ENCODE results near the gene IQGAP3.

IQGAP3 gene

GRCh38 chr1:156527584-156527983 is 44.8 kb downstream of the IQGAP3 start:
- H3K4me3 Mint-ChIP-seq, result no peak overlapping the region
- ATAC-seq, result no peak
- no peak for DNase-seq
- peaks cover 36% of the 10 kb centered on the region for H3K4me1 Mint-ChIP-seq
- peaks cover 10% of the 10 kb centered on the region for H3K36me3 Mint-ChIP-seq (ENCODE audit: low read depth)
- H3K27me3 Mint-ChIP-seq, result no peaks in the 10 kb centered on the region
- no peaks in the 10 kb centered on the region for H3K9me3 Mint-ChIP-seq
- H3K27ac Mint-ChIP-seq, result no peak overlapping the region

GRCh38 chr1:156525856-156526489 is 46.4 kb downstream of the IQGAP3 start:
- H3K4me1 Mint-ChIP-seq, result peaks cover 36% of the 10 kb centered on the region
- H3K9me3 Mint-ChIP-seq, result no peaks in the 10 kb centered on the region
- peaks cover 10% of the 10 kb centered on the region for H3K36me3 Mint-ChIP-seq (ENCODE audit: low read depth)
- H3K27ac Mint-ChIP-seq, result peak overlapping the region; percentile 49
- no peak overlapping the region for H3K4me3 Mint-ChIP-seq
- ATAC-seq (no peak), DNase-seq (no peak)
- H3K27me3 Mint-ChIP-seq, result no peaks in the 10 kb centered on the region

GRCh38 chr1:156525071-156525501 is 47.3 kb downstream of the IQGAP3 start:
- DNase-seq (no peak), ATAC-seq (peak; percentile 11)
- Mint-ChIP-seq H3K27me3 (no peaks in the 10 kb centered on the region), H3K4me3 (peak overlapping the region; percentile 56), H3K9me3 (no peaks in the 10 kb centered on the region), H3K4me1 (peaks cover 36% of the 10 kb centered on the region), H3K27ac (peak overlapping the region; percentile 69), H3K36me3 (ENCODE audit: low read depth) (peaks cover 10% of the 10 kb centered on the region)

GRCh38 chr1:156524481-156524869 is 47.9 kb downstream of the IQGAP3 start:
- Mint-ChIP-seq H3K36me3 (ENCODE audit: low read depth) (peaks cover 10% of the 10 kb centered on the region), H3K4me3 (peak overlapping the region; percentile 56), H3K27ac (peak overlapping the region; percentile 59), H3K27me3 (no peaks in the 10 kb centered on the region), H3K9me3 (no peaks in the 10 kb centered on the region), H3K4me1 (peaks cover 36% of the 10 kb centered on the region)
- DNase-seq, result peak; percentile 25
- ATAC-seq, result peak; percentile 90

GRCh38 chr1:156523801-156524480 is 48.4 kb downstream of the IQGAP3 start:
- Mint-ChIP-seq H3K4me1 (peaks cover 36% of the 10 kb centered on the region), H3K36me3 (ENCODE audit: low read depth) (peaks cover 10% of the 10 kb centered on the region), H3K9me3 (no peaks in the 10 kb centered on the region), H3K27me3 (no peaks in the 10 kb centered on the region), H3K27ac (peak overlapping the region; percentile 59), H3K4me3 (peak overlapping the region; percentile 56)
- ATAC-seq (no peak), DNase-seq (no peak)

- DNase-seq (no peak), ATAC-seq (no peak)
- peaks cover 10% of the 10 kb centered on the region for H3K36me3 Mint-ChIP-seq (ENCODE audit: low read depth)
- H3K27ac Mint-ChIP-seq, result no peak overlapping the region
- H3K9me3 Mint-ChIP-seq, result no peaks in the 10 kb centered on the region
- no peak overlapping the region for H3K4me3 Mint-ChIP-seq
- H3K27me3 Mint-ChIP-seq, result no peaks in the 10 kb centered on the region
- peaks cover 26% of the 10 kb centered on the region for H3K4me1 Mint-ChIP-seq
Observed at GRCh38 chr1:156522443-156522970, 49.9 kb downstream of the IQGAP3 start.

- DNase-seq, result no peak
- Mint-ChIP-seq H3K9me3 (no peaks in the 10 kb centered on the region), H3K4me3 (no peak overlapping the region), H3K4me1 (no peaks in the 10 kb centered on the region), H3K36me3 (ENCODE audit: low read depth) (no peaks in the 10 kb centered on the region), H3K27ac (no peak overlapping the region), H3K27me3 (no peaks in the 10 kb centered on the region)
- ATAC-seq, result no peak
Observed at GRCh38 chr1:156517748-156518147, 54.6 kb downstream of the IQGAP3 start.

GRCh38 chr1:156516821-156517220 is 55.5 kb downstream of the IQGAP3 start:
- H3K4me3 Mint-ChIP-seq, result no peak overlapping the region
- no peaks in the 10 kb centered on the region for H3K27me3 Mint-ChIP-seq
- DNase-seq (no peak), ATAC-seq (no peak)
- H3K36me3 Mint-ChIP-seq (ENCODE audit: low read depth), result no peaks in the 10 kb centered on the region
- H3K4me1 Mint-ChIP-seq, result peaks cover under 1% of the 10 kb centered on the region
- no peaks in the 10 kb centered on the region for H3K9me3 Mint-ChIP-seq
- no peak overlapping the region for H3K27ac Mint-ChIP-seq

GRCh38 chr1:156515956-156516355 is 56.4 kb downstream of the IQGAP3 start:
- DNase-seq (no peak), ATAC-seq (no peak)
- no peak overlapping the region for H3K27ac Mint-ChIP-seq
- H3K4me3 Mint-ChIP-seq, result no peak overlapping the region
- no peaks in the 10 kb centered on the region for H3K36me3 Mint-ChIP-seq (ENCODE audit: low read depth)
- peaks cover 4% of the 10 kb centered on the region for H3K4me1 Mint-ChIP-seq
- no peaks in the 10 kb centered on the region for H3K9me3 Mint-ChIP-seq
- no peaks in the 10 kb centered on the region for H3K27me3 Mint-ChIP-seq

- Mint-ChIP-seq H3K27me3 (no peaks in the 10 kb centered on the region), H3K4me3 (no peak overlapping the region), H3K36me3 (ENCODE audit: low read depth) (no peaks in the 10 kb centered on the region), H3K4me1 (peaks cover 16% of the 10 kb centered on the region), H3K27ac (no peak overlapping the region), H3K9me3 (no peaks in the 10 kb centered on the region)
- ATAC-seq (no peak), DNase-seq (no peak)
Observed at GRCh38 chr1:156513185-156513584, 59.2 kb downstream of the IQGAP3 start.

- H3K4me1 Mint-ChIP-seq, result peaks cover 26% of the 10 kb centered on the region
- H3K27ac Mint-ChIP-seq, result no peak overlapping the region
- H3K36me3 Mint-ChIP-seq (ENCODE audit: low read depth), result no peaks in the 10 kb centered on the region
- H3K9me3 Mint-ChIP-seq, result no peaks in the 10 kb centered on the region
- no peak overlapping the region for H3K4me3 Mint-ChIP-seq
- DNase-seq (no peak), ATAC-seq (peak; percentile 65)
- no peaks in the 10 kb centered on the region for H3K27me3 Mint-ChIP-seq
Observed at GRCh38 chr1:156511644-156512043, 60.7 kb downstream of the IQGAP3 start.

- no peak overlapping the region for H3K27ac Mint-ChIP-seq
- no peaks in the 10 kb centered on the region for H3K36me3 Mint-ChIP-seq (ENCODE audit: low read depth)
- DNase-seq (no peak), ATAC-seq (no peak)
- no peak overlapping the region for H3K4me3 Mint-ChIP-seq
- H3K27me3 Mint-ChIP-seq, result no peaks in the 10 kb centered on the region
- H3K4me1 Mint-ChIP-seq, result peaks cover 35% of the 10 kb centered on the region
- H3K9me3 Mint-ChIP-seq, result no peaks in the 10 kb centered on the region
Observed at GRCh38 chr1:156510709-156511108, 61.7 kb downstream of the IQGAP3 start.

- H3K27me3 Mint-ChIP-seq, result no peaks in the 10 kb centered on the region
- H3K9me3 Mint-ChIP-seq, result no peaks in the 10 kb centered on the region
- no peak overlapping the region for H3K27ac Mint-ChIP-seq
- no peak for ATAC-seq
- no peak for DNase-seq
- no peak overlapping the region for H3K4me3 Mint-ChIP-seq
- peaks cover 47% of the 10 kb centered on the region for H3K4me1 Mint-ChIP-seq
- peaks cover 2% of the 10 kb centered on the region for H3K36me3 Mint-ChIP-seq (ENCODE audit: low read depth)
Observed at GRCh38 chr1:156509424-156510034, 62.8 kb downstream of the IQGAP3 start.

- no peak for ATAC-seq
- H3K4me1 Mint-ChIP-seq, result peaks cover 53% of the 10 kb centered on the region
- DNase-seq, result no peak
- peaks cover 2% of the 10 kb centered on the region for H3K36me3 Mint-ChIP-seq (ENCODE audit: low read depth)
- H3K9me3 Mint-ChIP-seq, result no peaks in the 10 kb centered on the region
- no peak overlapping the region for H3K4me3 Mint-ChIP-seq
- H3K27me3 Mint-ChIP-seq, result no peaks in the 10 kb centered on the region
- peak overlapping the region; percentile 47 for H3K27ac Mint-ChIP-seq
Observed at GRCh38 chr1:156508955-156509234, 63.5 kb downstream of the IQGAP3 start.

Measured in activated naive CD8-positive, alpha-beta T cell treated with anti-CD3 and anti-CD28 coated beads, Interleukin-2, amount 50 U/mL, for 24 hours (primary cell).